Measurements from ENCODE around the gene LMBRD2. TPM values are rescaled to one million over a fixed set of nuclear protein-coding genes. Genes with fewer than 3 reads are reported as not detected.

Gene LMBRD2
- total and polyA plus RNA-seq, 10 of the 15 experiments (the other 5 are each of a cell fraction or from before 2014, with no cell fraction given), result 0.90 to 9.8 (median 6.5) TPM

DNA sequence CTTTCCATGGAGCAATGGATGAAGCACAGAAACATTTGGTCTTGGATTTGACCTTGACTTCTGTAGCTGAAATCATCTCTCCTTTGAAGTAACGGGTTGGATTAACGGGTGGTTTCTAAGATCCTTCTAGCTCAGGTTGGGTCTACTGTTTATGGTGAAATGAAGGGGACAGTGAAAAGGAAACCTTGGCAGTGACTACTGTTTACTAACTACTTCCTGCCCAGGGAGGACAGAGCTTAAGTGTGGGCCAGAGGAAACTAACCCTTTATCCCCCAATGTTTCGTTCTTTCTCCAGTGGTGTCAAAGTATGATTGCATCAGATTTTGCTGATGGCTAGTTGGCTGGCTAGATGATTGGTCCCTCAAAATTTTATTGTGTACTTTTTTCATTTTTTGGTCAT lies 22.4 kb upstream of the LMBRD2 start:
- DNase-seq (ENCODE audit: low read depth, low spot score) (no peak), FAIRE-seq (no peak), ATAC-seq (no peak)
- H3K4me3 ChIP-seq, result no peak overlapping the region
- H4K20me1 ChIP-seq (ENCODE audit: control insufficient read depth, insufficient read depth), result no peaks in the 10 kb centered on the region
- no peak overlapping the region for H3K9ac ChIP-seq (ENCODE audit: control insufficient read depth, insufficient read depth, low read length)
- in situ Hi-C loops (cut with MboI), result loop anchor here (10.0 kb wide), 1 partner anchor 521 kb away; no protein-coding TSS in a partner anchor
- WGBS (ENCODE audit: insufficient coverage, insufficient replicate concordance, low lambda C conversion rate, missing lambda C conversion rate), result 82% methylated on average over 3 of the region's 3 CpGs
- H3K27ac ChIP-seq (ENCODE audit: control insufficient read depth, insufficient read depth), result no peak overlapping the region
- ChIA-PET POLR2A (no interaction called here), SMC1A (ENCODE audit: uncharacterized antibody, unreplicated experiment) (no interaction called here), RAD21 (ENCODE audit: unreplicated experiment) (interaction anchor here (1.1 kb wide), 1 partner anchor 95 kb away, joined by 3 read pairs; no protein-coding TSS in a partner anchor), CTCF (no interaction called here)
- no peak overlapping the region for H3K4me2 ChIP-seq (ENCODE audit: control insufficient read depth, insufficient read depth)
- intact Hi-C loops (cut with micrococcal nuclease; ENCODE audit: unreplicated experiment), result no loop called here
- no peak overlapping the region for H2AFZ ChIP-seq (ENCODE audit: control insufficient read depth, low read depth, low read length)
- no peaks in the 10 kb centered on the region for H3K27me3 ChIP-seq (replicated peaks in 1 of 2; ENCODE audit: control insufficient read depth in 2 of 2, insufficient read depth in 2 of 2, low read length in 1 of 2)
- TF ChIP-seq KAT2A (conservative IDR thresholded peaks at IDR 0.05; ENCODE audit: control insufficient read depth, low read depth, low read length) (no peak), CHD1 (IDR thresholded peaks at IDR 0.05; ENCODE audit: low read depth, low read length) (no peak), EED (IDR thresholded peaks at IDR 0.05; ENCODE audit: low read depth) (no peak), NBN (IDR thresholded peaks at IDR 0.05) (no peak), ZNF274 (IDR thresholded peaks at IDR 0.05; ENCODE audit: insufficient read depth, insufficient read length) (no peak), MXI1 (IDR thresholded peaks at IDR 0.05; ENCODE audit: low read depth, low read length) (no peak)
- TF ChIP-seq, protein P1, sequence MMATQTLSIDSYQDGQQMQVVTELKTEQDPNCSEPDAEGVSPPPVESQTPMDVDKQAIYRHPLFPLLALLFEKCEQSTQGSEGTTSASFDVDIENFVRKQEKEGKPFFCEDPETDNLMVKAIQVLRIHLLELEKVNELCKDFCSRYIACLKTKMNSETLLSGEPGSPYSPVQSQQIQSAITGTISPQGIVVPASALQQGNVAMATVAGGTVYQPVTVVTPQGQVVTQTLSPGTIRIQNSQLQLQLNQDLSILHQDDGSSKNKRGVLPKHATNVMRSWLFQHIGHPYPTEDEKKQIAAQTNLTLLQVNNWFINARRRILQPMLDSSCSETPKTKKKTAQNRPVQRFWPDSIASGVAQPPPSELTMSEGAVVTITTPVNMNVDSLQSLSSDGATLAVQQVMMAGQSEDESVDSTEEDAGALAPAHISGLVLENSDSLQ (IDR thresholded peaks at IDR 0.05), result no peak
- no peaks in the 10 kb centered on the region for H3K79me2 ChIP-seq (ENCODE audit: control insufficient read depth, insufficient read depth, low read length)
- H3K4me1 ChIP-seq (ENCODE audit: control insufficient read depth, insufficient read depth, low read length), result peaks cover 14% of the 10 kb centered on the region
- peaks cover 5 to 26% of the 10 kb centered on the region in 2 experiments for H3K36me3 ChIP-seq (ENCODE audit: control insufficient read depth in 2 of 2, insufficient read depth in 2 of 2, low read length in 1 of 2)
- no peaks in the 10 kb centered on the region for H3K9me3 ChIP-seq (replicated peaks; ENCODE audit: control insufficient read depth, insufficient read depth, low read length)
- no TSS peak for BruUV-seq (replicated peaks)

DNA sequence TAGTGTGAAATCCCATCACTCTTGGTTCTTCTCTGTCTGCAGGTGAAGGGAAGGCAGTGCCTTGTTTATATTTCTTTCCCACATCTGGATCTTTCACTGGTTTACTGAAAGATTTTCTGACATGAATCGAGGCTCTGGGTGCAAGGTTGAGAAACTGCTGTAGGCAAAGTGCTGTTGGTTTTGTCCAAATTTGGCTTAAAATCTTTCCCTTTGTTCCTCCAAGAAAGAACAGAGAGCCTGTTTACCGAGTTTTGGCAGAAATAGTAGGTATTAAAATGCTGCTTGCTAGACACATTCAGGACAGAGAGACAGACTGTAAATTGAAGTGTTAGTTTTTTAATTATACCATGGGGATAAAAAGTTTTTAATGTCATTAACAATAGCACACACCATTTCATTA lies 21.7 kb upstream of the LMBRD2 start:
- RAD21 ChIA-PET (ENCODE audit: unreplicated experiment), result interaction anchor here (1.1 kb wide), 1 partner anchor 94 kb away, joined by 3 read pairs; no protein-coding TSS in a partner anchor
- no peak for ATAC-seq
- WGBS (ENCODE audit: insufficient coverage, insufficient replicate concordance, low lambda C conversion rate, missing lambda C conversion rate), result 98% methylated on average over 2 of the region's 2 CpGs
- DNase-seq (ENCODE audit: low read depth, low spot score), result no peak
- Histone ChIP-seq H3K9ac (ENCODE audit: control insufficient read depth, insufficient read depth, low read length) (no peak overlapping the region), H2AFZ (ENCODE audit: control insufficient read depth, low read depth, low read length) (no peak overlapping the region), H3K36me3 (ENCODE audit: control insufficient read depth in 2 of 2, insufficient read depth in 2 of 2, low read length in 1 of 2) (peaks cover 5 to 27% of the 10 kb centered on the region in 2 experiments), H4K20me1 (ENCODE audit: control insufficient read depth, insufficient read depth) (no peaks in the 10 kb centered on the region), H3K27ac (ENCODE audit: control insufficient read depth, insufficient read depth) (no peak overlapping the region), H3K27me3 (replicated peaks in 1 of 2; ENCODE audit: control insufficient read depth in 2 of 2, insufficient read depth in 2 of 2, low read length in 1 of 2) (no peaks in the 10 kb centered on the region), H3K4me3 (no peak overlapping the region), H3K4me2 (ENCODE audit: control insufficient read depth, insufficient read depth) (no peak overlapping the region), H3K9me3 (replicated peaks; ENCODE audit: control insufficient read depth, insufficient read depth, low read length) (no peaks in the 10 kb centered on the region), H3K79me2 (ENCODE audit: control insufficient read depth, insufficient read depth, low read length) (no peaks in the 10 kb centered on the region), H3K4me1 (ENCODE audit: control insufficient read depth, insufficient read depth, low read length) (peaks cover 14% of the 10 kb centered on the region)
- no TSS peak for BruUV-seq (replicated peaks)
- in situ Hi-C loops (cut with MboI) (loop anchor here (10.0 kb wide), 1 partner anchor 521 kb away; no protein-coding TSS in a partner anchor), intact Hi-C loops (cut with micrococcal nuclease; ENCODE audit: unreplicated experiment) (no loop called here)
- no peak for TF ChIP-seq RB1 (IDR thresholded peaks at IDR 0.05; ENCODE audit: borderline replicate concordance)
- no peak for TF ChIP-seq NFYB (IDR thresholded peaks at IDR 0.05; ENCODE audit: insufficient read depth, low read depth, low read length)
- no peak for TF ChIP-seq SIX5 (IDR thresholded peaks at IDR 0.05; ENCODE audit: low read depth, low read length, severe bottlenecking)
- TF ChIP-seq, protein P2, sequence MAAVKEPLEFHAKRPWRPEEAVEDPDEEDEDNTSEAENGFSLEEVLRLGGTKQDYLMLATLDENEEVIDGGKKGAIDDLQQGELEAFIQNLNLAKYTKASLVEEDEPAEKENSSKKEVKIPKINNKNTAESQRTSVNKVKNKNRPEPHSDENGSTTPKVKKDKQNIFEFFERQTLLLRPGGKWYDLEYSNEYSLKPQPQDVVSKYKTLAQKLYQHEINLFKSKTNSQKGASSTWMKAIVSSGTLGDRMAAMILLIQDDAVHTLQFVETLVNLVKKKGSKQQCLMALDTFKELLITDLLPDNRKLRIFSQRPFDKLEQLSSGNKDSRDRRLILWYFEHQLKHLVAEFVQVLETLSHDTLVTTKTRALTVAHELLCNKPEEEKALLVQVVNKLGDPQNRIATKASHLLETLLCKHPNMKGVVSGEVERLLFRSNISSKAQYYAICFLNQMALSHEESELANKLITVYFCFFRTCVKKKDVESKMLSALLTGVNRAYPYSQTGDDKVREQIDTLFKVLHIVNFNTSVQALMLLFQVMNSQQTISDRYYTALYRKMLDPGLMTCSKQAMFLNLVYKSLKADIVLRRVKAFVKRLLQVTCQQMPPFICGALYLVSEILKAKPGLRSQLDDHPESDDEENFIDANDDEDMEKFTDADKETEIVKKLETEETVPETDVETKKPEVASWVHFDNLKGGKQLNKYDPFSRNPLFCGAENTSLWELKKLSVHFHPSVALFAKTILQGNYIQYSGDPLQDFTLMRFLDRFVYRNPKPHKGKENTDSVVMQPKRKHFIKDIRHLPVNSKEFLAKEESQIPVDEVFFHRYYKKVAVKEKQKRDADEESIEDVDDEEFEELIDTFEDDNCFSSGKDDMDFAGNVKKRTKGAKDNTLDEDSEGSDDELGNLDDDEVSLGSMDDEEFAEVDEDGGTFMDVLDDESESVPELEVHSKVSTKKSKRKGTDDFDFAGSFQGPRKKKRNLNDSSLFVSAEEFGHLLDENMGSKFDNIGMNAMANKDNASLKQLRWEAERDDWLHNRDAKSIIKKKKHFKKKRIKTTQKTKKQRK (IDR thresholded peaks at IDR 0.05; ENCODE audit: low read depth, low read length), result no peak
- TF ChIP-seq SUZ12 (IDR thresholded peaks at IDR 0.05; ENCODE audit: unreplicated experiment), result no peak
- TF ChIP-seq SMAD1 (IDR thresholded peaks at IDR 0.05; ENCODE audit: low read depth, partially characterized antibody), result no peak
- TF ChIP-seq DPF2 (IDR thresholded peaks at IDR 0.05), result no peak
- POLR2A ChIA-PET, result no interaction called here
- SMC1A ChIA-PET (ENCODE audit: uncharacterized antibody, unreplicated experiment), result no interaction called here
- no peak for FAIRE-seq
- CTCF ChIA-PET, result no interaction called here
